ENCODE results near the gene SIK3.
"Not testable (repeated sequence)": the region's sequence is repeated elsewhere in the genome, so short reads cannot be mapped to it uniquely, and the experiment has no call there.

Gene SIK3

GRCh38 chr11:117042689-117043088 lies 55.5 kb downstream of the SIK3 start:
- DNase-seq, result no peak

DNA sequence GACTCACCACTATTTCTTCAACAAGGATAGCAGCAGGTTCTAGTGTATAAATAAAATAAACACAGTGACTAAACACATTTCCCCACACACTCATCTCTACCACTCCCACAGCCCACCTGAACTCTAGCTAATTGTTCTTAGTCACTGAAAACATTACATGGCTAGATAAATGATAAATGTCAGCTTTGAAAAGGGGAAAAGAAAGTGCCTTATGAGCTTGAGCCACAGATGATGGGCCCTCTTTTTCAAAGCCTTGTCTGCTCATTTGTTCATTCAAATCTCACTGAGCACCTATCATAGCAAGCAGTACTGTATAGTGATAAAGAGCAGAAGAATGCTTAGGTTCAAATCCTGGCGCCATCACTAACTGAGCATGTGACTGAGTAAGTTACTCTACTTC lies 58.3 kb downstream of the SIK3 start:
- no peak for DNase-seq

- DNase-seq, result no peak
These were observed 59.0 kb downstream of the SIK3 start for GRCh38 chr11:117039270-117039669.

- DNase-seq, result no peak
These were observed 60.3 kb downstream of the SIK3 start for GRCh38 chr11:117037975-117038350.

DNA sequence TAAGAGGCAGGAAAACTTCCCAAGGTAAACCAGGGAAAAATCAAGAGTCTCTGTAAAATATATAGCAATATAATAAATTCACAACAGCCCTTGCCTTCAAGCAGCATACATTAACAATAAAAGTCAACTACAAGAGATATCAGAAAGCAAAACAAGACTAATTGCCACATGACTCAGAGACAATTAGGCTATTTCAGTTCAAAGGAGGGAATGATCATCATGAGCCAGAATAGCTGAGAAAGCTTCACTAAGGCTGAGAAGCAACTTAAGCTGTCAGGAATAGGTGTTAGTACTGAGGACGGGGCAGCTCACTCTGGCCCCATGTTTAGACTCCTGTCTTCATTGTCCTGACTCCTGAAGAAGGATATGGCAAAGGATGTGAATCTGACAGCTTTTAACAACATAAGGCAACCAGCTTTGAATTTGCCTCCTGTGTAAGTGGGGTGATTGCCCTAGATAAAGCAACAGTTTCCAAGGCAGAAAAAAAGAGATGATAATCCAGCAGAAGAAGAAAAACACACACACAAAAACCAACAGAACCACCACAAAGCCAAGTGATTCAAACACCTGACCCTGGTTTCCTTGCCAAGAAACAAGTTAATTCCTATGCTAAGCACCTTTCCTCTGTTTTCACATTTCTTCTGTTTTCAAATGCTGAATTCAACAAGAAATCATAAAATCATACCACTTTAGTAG lies 60.8 kb downstream of the SIK3 start:
- no peak for DNase-seq

GRCh38 chr11:117034901-117035300 lies 63.3 kb downstream of the SIK3 start:
- DNase-seq, result no peak

DNA sequence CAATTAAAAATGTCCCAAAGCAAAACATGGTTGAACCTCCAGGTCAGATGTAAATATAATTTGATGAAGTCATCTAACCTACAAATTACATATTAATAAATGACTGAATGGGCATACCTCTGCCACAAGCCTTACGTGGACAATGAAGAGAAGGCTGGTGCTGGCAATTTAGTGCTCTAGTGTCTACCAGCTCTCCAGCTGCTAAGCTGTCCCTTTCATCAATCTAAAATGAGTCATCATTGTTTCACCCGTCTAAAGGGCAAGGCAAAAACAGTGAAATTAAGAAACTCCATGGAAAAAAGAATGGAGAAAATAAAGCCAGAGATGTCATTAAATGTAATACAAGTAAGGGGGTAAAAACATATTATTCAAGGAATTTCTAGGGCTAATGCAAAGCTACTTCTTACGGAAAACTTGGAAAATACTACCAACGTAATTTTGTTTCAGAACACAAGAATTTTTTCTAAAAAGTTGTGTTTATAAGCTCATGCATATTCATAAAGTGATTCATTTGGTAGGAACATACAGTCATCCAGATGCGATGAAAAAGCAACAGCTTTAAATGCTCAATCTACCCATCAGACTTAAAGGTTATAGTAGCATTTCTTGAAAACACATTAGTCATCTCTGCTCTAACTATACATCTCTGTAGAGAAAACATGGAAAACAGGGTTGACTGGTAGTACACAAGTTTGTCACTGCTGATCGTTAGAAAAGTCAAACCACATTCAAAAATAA lies 71.5 kb downstream of the SIK3 start:
- DNase-seq, result no peak

DNA sequence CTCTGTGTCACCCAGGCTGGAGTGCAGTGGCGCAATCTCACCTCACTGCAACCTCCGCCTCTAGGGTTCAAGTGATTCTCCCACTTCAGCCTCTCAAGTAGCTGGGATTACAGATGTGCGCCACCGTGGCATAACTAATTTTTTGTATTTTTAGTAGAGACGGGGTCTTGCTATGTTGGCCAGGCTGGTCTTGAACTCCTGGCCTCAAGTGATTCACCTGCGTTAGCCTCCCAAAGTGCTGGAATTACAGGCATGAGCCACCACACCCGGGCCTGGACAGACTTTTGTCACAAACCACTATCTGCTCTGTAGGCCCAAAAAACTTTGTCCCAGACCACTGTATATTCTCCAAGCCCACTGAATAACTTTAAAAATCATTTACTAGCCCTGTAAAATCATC lies 74.5 kb downstream of the SIK3 start:
- not testable (repeated sequence) for DNase-seq

- DNase-seq, result no peak
These were observed 75.0 kb downstream of the SIK3 start for GRCh38 chr11:117023178-117023577.

DNA sequence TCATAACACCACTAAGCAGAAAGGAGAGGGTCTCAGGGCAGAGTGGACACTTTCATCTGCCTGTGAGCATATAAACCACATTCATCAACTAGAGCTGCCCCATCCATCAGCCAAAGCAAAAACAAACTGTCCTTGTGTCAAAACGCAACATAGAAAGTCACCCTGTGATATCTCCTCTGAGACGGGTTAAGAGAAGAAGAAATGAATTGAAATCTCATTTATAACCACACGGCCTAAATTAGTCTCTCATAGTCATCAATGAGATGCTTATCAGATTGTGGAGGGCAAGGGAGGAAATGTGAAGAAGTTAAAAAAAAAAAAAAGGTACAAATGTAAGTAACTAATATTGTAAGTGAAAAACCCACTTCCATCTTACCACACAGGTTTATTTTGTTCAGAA lies 75.7 kb downstream of the SIK3 start:
- DNase-seq, result no peak

DNA sequence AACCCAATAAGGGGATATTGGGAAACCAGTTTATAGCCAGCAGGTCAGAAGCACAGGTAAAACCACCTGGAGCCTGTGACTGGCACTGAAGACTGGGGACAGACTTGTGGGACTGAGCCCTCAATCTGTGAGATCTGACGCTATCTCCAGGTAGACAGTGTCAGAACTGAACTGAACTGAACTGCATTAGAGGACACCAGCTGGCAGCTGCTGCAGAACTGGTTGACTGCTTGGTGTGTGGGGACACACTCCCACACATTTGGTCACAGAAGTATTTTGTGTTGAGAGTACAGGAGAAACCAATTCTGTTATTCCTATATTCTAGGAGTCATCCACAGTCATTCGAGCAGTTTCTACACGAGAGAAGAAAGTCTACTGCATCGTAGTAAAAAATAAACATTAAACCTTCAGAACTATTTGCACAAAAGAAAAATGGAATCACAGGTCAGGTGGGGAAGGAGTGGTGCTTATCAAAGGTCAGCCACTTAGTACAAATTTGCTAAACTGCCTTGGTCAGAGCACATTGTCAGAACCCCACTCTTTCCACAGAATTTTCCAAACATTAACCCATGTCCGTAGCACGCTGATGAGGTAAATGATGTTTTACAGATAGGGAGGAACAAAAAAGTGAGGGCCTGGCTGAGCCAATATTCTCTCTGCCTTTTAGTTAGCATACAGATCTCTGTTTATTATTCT lies 77.2 kb downstream of the SIK3 start:
- DNase-seq, result no peak

- DNase-seq, result no peak
These were observed 77.9 kb downstream of the SIK3 start for GRCh38 chr11:117020287-117020686.

DNA sequence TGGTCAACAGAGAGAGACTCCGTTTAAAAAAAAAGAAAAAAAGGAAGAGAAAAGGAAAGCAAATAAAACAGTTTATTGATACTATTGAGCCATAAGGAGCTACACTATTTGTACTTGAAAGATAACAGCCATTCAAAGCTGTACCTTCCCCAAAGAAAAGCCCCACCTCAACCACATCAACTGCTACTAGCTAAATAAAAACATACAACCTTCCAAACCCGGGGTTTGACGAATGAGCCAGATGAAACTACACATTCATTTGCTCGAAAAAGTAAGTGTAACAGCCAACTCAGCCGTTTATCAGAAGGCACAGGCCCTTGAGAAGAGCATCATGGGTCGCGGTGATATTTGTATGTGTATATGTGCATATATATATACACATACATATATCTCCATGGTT lies 78.4 kb downstream of the SIK3 start:
- no peak for DNase-seq

GRCh38 chr11:117017456-117017855 lies 80.8 kb downstream of the SIK3 start:
- no peak for DNase-seq

- no peak for DNase-seq
These were observed 81.5 kb downstream of the SIK3 start for GRCh38 chr11:117016747-117017146.

GRCh38 chr11:117016246-117016645 lies 82.0 kb downstream of the SIK3 start:
- DNase-seq, result no peak

- DNase-seq, result no peak
These were observed 86.7 kb downstream of the SIK3 start for GRCh38 chr11:117011541-117011898.

GRCh38 chr11:117010808-117011540 lies 87.3 kb downstream of the SIK3 start:
- DNase-seq, result no peak

DNA sequence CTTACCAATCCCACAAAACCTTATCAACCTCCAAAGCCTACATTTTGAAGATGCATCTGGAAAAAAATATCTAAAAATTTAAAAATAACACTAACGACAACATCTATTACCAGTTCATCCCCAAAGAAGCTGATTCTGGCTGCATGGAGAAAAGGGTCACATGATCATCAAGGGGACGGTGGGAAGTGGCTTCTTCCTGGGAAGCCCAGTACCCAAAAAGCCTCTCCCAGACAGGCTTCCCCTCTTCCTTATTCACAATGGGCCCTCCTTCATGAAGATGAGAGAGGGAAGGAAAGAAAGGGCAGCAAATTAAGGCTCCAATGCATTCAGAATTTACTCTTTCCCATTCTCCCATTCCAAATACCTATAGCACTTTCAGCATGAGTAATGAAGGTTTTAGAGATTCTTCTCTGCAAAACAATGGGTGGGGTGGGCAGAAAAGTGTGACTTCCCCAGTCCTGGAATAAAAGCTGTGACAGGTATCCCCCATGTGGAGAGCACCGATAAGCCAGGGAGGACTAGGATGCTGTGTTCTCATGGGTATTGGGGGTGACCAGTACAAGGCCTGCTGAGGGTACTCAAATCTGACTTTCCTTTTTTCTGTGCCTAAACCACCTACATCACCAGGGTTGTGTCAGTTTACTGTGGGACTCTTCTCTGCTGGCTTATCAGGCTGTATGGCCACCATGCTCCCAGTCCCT lies 88.2 kb downstream of the SIK3 start:
- DNase-seq, result no peak

DNA sequence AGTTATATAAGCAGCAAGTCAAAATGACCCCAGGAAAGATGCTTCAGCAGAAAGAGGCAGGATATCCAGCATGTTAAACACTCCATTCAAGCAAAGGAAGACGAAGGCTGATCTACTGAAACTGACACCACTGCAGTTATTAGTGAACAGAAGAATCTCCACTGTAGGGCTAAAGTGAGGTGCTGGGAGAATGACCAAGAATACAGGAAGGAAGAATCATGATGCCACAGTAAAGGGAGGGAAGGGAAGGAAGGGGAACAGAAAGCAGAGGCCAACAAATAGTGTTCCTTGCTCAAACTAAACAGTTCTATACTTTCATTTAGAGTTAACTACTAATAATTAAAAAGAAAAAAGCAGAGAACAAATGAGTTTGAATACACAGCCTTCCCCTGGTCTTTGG lies 92.5 kb downstream of the SIK3 start:
- no peak for DNase-seq

- no peak for DNase-seq
These were observed 95.5 kb downstream of the SIK3 start for GRCh38 chr11:117002639-117003299.

- DNase-seq, result no peak
These were observed 98.1 kb downstream of the SIK3 start for GRCh38 chr11:117000014-117000737.

Measured in activated CD8-positive, alpha-beta memory T cell treated with anti-CD3 and anti-CD28 coated beads, Interleukin-2, amount 50 U/mL, for 48 hours (primary cell).